ENCODE results near the gene NMNAT3.

GRCh38 chr3:139633511-139633910 is 44.3 kb downstream of the NMNAT3 start:
- no peak for TF ChIP-seq POLR2A (IDR thresholded peaks at IDR 0.05)
- no peak for TF ChIP-seq CTCF (IDR thresholded peaks at IDR 0.05)

All from Peyer's patch (tissue), 4 donors.